Measurements from ENCODE around the gene CFLAR.
"Not testable (repeated sequence)": the region's sequence is repeated elsewhere in the genome, so short reads cannot be mapped to it uniquely, and the experiment has no call there.

Gene CFLAR

GRCh38 chr2:201144101-201145051 lies 28.4 kb downstream of the CFLAR start:
- no peak for DNase-seq (ENCODE audit: insufficient read length, low spot score)
- peak; percentile 13 for FAIRE-seq

GRCh38 chr2:201148434-201148990 lies 32.5 kb downstream of the CFLAR start:
- no peak for FAIRE-seq
- DNase-seq (ENCODE audit: insufficient read length, low spot score): no peak

DNA sequence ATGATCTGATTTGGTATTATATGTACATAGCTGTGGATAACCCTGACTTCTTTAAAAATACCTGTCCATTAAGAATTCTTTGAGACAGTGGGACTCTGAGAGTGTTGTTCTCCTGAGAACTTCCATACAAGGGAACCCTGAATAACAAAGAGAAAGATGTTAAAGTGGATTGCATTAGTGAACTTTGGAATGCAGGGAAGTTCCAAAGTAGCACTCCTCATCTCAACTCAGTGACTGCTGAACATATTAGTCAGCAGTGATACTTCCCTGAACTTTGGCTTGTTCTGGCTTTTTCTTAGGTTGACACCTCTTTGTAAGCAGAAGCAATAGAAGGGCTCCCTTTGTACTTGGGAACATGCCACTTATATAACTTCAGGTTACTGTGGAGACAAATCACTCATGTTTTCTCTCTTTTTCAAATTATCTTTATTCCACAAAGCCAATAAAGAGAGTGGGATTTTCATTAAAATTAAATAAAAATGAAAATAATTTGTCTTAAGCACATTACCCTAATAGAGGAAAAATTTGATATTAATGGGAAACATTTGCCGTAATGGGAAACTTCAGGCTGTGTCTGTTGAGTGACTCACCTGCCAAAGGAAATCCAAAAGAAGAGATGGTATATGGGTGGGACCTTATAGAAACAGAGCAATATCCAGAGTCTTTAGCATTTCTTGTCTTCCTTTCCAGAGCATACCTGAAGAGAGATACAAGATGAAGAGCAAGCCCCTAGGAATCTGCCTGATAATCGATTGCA lies 33.3 kb downstream of the CFLAR start:
- FAIRE-seq: no peak
- DNase-seq (ENCODE audit: insufficient read length, low spot score): peak; percentile 45

DNA sequence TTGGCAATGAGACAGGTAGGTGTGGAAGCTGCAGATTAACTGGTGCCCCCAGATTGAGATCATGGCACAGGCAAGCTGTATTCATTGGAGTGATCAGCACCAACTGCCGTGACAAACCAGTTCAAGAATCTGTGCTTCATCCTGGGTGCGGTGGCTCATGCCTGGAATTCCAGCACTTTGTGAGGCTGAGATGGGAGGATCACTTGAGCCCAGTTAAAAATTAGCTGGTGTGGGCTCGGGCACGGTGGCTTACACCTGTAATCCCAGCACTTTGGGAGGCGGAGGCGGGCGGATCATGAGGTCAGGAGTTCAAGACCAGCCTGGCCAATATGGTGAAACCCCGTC lies 33.8 kb downstream of the CFLAR start:
- not testable (repeated sequence) for FAIRE-seq; DNase-seq (ENCODE audit: insufficient read length, low spot score)

- no peak for FAIRE-seq
Observed at GRCh38 chr2:201150454-201151020, 34.6 kb downstream of the CFLAR start.

GRCh38 chr2:201151127-201151981 lies 35.4 kb downstream of the CFLAR start:
- FAIRE-seq (no peak), DNase-seq (ENCODE audit: insufficient read length, low spot score) (peak; percentile 84)

More at GRCh38 chr2:201150454-201151020, 34.6 kb downstream of the CFLAR start:
- no peak for DNase-seq (ENCODE audit: insufficient read length, low spot score)

- no peak for FAIRE-seq
- DNase-seq (ENCODE audit: insufficient read length, low spot score): no peak
Observed at GRCh38 chr2:201152517-201152916, 36.6 kb downstream of the CFLAR start.

DNA sequence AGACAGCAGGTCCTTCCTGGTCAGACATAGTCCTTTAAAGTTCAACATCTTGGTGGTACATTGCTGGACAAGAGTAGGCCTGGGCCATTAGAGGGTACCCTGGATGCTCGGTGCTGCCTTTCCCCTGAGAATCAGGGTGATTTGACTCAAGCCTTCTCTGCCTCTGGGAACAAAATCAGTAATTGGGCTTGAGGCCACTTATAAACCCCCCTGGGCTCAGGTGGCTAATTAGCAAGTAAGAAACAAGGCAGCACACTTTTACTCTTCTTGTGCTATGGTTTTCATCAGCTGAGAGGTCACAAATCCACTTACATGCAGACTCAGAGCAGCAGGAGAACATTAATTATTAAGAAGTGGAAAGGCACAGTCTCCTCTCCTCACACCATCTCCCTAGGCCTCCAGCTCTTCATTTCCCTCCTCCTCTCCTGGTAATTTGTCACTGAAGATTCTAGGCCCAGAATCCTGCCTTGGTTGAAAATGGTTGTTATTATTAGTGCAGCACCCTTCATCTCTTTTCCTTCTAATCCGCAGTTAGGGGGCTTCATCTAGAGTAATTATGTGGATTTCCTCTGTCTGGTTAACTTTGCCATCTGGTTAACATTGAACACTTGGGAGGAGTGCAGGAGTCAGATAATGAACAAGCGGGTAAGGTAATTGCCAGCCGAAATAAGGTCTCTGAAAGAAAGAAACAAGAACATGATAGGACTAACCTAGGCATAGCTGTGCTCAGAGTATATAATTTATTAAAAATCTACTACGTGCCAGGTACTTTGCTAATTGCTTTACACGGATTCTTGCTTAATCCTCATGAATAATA lies 37.2 kb downstream of the CFLAR start:
- FAIRE-seq: no peak
- DNase-seq (ENCODE audit: insufficient read length, low spot score): no peak

GRCh38 chr2:201154615-201155399 lies 38.8 kb downstream of the CFLAR start:
- no peak for DNase-seq (ENCODE audit: insufficient read length, low spot score)
- no peak for FAIRE-seq

- FAIRE-seq (no peak), DNase-seq (ENCODE audit: insufficient read length, low spot score) (no peak)
Observed at GRCh38 chr2:201156036-201156435, 40.1 kb downstream of the CFLAR start.

GRCh38 chr2:201156640-201157039 lies 40.7 kb downstream of the CFLAR start:
- DNase-seq (ENCODE audit: insufficient read length, low spot score) (no peak), FAIRE-seq (no peak)

- FAIRE-seq: no peak
- DNase-seq (ENCODE audit: insufficient read length, low spot score): no peak
Observed at GRCh38 chr2:201157694-201158093, 41.7 kb downstream of the CFLAR start.

DNA sequence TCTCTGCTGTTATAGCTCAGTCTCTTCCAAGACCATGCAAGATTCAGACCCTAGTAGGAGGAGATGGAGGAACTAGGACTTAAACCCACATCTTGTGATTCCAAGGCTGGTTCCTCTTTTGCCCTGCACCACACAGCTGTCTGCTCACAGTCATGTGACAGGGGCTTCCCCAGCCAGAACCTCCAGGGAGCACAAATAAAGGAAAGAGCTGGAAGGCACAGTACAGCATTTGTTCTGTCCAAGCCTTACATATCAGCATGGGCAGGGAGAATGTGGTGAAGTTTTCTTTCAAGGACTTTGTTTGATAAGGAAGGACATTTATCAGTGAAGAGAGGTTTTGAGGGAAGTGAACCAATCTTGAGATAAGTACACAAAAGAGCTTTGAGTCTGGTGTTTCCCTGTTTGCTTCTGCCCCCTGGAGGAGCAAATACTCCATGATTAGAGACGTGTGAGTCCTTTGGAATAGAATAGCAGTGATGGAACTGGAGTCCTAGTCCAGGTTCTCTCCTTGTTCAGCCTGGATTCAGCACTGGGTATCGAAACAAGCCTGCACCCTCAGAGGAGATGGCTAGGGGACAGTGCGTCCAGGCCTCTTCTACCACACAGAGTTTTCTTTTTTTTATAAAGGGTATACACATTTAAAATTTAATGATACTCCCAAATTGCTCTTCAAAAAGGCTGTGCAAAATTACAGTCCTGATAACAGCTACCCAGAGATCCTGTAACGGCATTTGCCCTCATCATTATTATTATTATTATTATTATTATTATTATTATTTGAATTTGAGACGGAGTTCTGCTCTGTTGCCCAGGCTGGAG lies 42.4 kb downstream of the CFLAR start:
- FAIRE-seq: no peak

DNA sequence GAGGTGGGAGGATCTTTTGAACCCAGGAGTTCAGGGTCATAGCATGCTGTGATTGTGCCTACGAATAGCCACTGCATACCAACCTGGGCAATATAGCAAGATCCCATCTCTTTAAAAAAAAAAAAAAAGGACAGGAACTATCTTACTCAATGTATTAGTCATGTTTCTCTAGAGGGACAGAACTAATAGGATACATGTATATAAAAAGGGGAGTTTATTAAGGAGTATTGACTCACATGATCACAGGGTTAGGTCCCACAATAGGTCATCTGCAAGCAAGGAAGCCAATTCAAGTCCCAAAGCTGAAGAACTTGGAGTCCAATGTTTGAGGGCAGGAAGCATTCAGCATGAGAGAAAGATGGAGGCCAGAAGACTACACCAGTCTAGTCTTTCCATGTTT lies 48.2 kb downstream of the CFLAR start:
- no peak for DNase-seq (ENCODE audit: insufficient read length, low spot score)
- FAIRE-seq: no peak

More for the DNA sequence above, 42.4 kb downstream of the CFLAR start:
- peak; percentile 77 for DNase-seq (ENCODE audit: insufficient read length, low spot score)

DNA sequence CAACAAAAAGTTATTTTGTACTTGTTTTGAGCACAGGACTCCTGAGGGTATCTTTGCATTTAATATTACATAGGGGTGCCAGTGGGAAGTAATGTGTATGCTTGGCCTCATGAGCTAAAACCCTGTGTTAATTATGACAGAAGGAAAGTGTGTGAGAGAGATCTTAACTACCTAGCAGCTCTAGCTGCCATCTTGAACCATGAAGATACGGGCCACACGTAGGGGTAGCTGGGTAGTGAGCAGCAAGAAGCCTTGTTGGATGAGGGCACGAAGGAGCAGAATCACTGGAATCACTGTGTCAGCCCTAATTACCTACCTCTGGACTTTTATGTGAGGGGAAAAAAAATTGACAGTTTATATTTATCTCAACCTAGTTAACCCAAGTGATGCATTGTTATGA lies 51.6 kb downstream of the CFLAR start:
- FAIRE-seq (no peak), DNase-seq (ENCODE audit: insufficient read length, low spot score) (no peak)

DNA sequence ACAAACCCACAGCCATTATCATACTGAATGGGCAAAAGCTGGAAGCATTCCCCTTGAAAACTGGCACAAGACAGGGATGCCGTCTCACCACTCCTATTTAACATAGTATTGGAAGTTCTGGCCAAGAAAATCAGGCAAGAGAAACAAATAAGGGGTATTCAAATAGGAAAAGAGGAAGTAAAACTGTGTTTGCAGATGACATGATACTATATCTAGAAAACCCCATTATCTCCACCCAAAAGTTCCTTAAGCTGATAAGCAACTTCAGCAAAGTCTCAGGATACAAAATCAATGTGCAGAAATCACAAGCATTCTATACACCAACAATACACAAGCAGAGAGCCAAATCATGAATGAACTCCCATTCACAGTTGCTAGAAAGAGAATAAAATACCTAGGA lies 52.5 kb downstream of the CFLAR start:
- not testable (repeated sequence) for DNase-seq (ENCODE audit: insufficient read length, low spot score); FAIRE-seq

- FAIRE-seq (no peak), DNase-seq (ENCODE audit: insufficient read length, low spot score) (no peak)
Observed at GRCh38 chr2:201171259-201171814, 55.4 kb downstream of the CFLAR start.
